Jurkat, Clone E6-1 (cell line): Measurements from ENCODE around the gene MED15. TPM values are rescaled to one million over a fixed set of nuclear protein-coding genes. Genes with fewer than 3 reads are reported as not detected.
"Not testable (repeated sequence)": the region's sequence is repeated elsewhere in the genome, so short reads cannot be mapped to it uniquely, and the experiment has no call there.

ENCODE experiments used
- DNase-seq: peaks from one replicate; pipeline ENCODE4 v3.0.0-alpha.2; 2011; ENCODE audit warnings: low read depth, low spot score
- H3K4me3 ChIP-seq: 2 replicates; pipeline ENCODE4 v1.5.1; 2011; ENCODE audit warnings: mild to moderate bottlenecking, low read length, control low read depth, moderate library complexity
- polyA plus RNA-seq: library from polyadenylated mRNA; unstranded; fragments of >200 nt; gene quantifications from one replicate; pipeline ENCODE4 v1.2.1, GENCODE V29; 2012; ENCODE audit warnings: missing spikeins; ENCODE audit not compliant: insufficient read length, insufficient read depth

Gene MED15
- 34.2 TPM for polyA plus RNA-seq

- peak; percentile 76 for DNase-seq
- peak within 1 kb of the TSS; percentile 98 for H3K4me3 ChIP-seq
Measured at GRCh38 chr22:20507253-20508066, at the start of gene MED15. Gene MED15, plus strand, starts transcription at chr22:20507610. Its CDS starts 69 bp downstream, at chr22:20507679.

- no peak overlapping the region for H3K4me3 ChIP-seq
- no peak for DNase-seq
Measured at GRCh38 chr22:20458530-20459151, 48.8 kb upstream of the MED15 start.

- DNase-seq, result no peak
- no peak overlapping the region for H3K4me3 ChIP-seq
Measured at GRCh38 chr22:20459152-20459542, 48.3 kb upstream of the MED15 start.

- no peak overlapping the region for H3K4me3 ChIP-seq
Measured at GRCh38 chr22:20459862-20460261, 47.5 kb upstream of the MED15 start.

GRCh38 chr22:20463324-20464095, 43.9 kb upstream of the MED15 start:
- DNase-seq, result peak; percentile 64
- no peak overlapping the region; the same call in 1 of the 2 replicates for H3K4me3 ChIP-seq

More at GRCh38 chr22:20459862-20460261, 47.5 kb upstream of the MED15 start:
- DNase-seq, result no peak

- peak; percentile 20 for DNase-seq
- no peak overlapping the region for H3K4me3 ChIP-seq
Measured at GRCh38 chr22:20464096-20464614, 43.3 kb upstream of the MED15 start.

DNA sequence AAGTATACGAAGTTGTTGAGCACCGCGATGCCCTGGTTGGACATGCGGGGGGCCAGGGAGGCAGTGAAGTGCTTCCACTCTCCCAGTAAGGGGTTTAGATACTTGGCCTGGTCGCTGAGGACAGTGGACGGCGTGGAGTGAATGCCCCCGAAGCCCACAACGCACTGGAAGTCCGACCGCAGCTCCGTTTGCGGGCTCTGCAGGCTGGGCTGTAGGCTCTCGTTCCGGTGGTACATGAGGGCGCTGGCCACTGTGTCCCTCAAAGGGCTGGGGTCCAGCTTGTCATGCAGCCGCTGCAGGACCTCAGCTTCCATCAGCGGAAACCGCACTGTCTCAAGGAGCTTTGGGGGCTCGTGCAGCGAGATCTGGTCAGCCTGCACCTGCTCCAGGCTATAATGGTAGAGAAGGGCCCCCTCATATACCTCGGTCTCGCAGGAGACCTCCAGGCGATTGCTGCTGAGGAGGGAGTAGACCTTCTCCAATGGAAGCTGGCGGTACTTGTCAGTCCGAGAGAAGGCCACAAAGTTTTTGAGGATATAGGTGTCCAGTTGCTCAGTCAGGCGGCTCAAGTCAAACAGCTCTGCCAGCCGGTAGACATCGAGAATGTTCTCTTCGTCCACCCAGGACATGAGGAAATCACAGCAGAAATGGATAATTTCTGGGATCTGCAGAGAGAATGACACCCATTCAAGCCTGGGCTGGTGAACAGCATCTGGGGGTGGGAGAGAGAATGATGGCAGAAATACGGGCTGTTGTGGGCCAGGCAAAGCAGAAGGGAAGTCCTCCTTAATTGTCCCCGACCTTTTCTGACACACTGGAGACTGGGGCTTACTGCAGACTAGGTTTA, 42.3 kb upstream of the MED15 start:
- DNase-seq, result no peak
- H3K4me3 ChIP-seq, result no peak overlapping the region

DNA sequence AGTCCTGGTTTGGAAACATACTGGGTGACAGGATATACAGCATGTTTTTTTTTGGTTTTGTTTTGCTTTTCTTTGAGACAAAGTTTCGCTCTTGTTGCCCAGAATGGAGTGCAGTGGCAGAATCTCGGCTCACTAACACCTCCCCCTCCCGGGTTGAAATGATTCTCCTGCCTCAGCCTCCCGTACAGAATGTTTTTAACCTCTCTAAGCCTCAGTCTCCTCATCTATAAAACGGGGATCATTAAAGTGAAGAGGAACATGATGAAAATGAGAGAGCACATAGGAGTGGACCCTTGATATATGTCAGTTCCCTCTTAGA, 41.7 kb upstream of the MED15 start:
- no peak overlapping the region for H3K4me3 ChIP-seq
- DNase-seq, result no peak

- DNase-seq, result no peak
Measured at GRCh38 chr22:20466659-20467379, 40.6 kb upstream of the MED15 start.

DNA sequence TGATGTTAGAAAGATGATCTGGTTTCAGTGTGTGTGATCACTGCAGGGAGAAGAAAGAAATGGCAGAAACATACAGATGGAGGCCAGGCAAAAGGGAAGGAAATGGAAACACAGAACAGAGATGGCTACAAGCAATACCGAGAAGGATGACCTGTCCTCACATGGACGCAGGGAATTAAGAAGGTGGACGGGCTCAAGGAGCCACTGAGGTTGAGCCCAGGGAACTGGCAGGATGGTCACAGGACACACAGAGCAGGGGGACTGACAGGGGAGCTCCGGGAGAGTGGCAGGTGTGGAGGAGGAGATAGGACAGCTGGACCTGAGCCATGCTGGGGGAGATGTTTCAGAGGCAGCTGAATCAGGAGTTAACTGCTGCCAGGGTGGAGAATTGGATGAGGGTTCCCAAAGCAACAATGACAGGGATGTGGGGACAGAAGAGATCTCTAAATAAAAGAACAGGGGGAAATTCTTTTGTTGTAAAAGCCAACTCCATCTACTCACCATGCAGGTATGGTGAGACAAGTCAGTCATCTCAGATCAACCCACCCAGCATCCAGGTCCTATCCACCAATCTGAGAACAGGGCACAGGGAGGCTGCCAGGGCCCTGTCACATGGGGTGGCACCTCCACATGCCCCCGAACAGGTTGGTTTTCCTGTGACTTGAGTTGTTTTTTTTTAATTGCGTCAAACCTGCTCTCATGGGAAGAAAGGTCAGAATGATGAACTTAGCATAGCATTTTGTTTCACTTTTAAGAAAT, 38.1 kb upstream of the MED15 start:
- no peak overlapping the region for H3K4me3 ChIP-seq
- DNase-seq, result no peak

More at GRCh38 chr22:20466659-20467379, 40.6 kb upstream of the MED15 start:
- no peak overlapping the region for H3K4me3 ChIP-seq

- not testable (repeated sequence) for DNase-seq, H3K4me3 ChIP-seq
Measured at GRCh38 chr22:20470525-20470924, 36.9 kb upstream of the MED15 start.

DNA sequence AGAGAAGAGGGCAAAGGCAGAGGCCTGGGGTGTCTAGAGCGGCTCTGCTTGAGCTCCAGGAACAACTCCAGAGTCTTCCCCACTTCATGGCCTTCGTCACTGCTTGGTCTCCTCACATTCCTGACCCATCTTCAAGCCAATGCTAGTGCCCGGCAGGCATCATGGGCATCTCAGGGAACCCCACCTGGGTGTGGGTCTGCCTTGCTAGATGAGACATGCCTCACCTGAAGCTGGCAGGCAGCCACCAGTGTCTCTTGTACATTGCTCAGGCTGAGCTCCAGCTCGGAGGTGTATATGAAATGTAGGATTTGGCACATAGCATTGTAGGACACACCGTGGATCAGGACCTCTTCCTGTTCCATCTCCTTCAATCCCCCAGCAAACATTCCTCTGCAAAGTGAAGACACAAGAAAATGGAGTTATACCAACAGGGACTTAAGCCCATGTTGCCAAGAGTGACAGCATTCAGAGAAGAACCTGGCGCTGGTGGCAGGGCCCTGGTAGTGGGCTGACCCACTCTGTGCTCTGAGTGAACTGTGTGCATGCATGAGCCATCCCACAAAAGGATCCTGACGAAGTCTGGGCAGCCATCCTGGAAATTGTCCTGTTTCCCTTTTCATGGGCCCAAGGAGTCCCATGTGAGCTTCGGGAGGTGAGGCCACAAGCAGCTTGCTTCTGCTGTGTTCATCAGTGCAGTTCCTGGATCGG, 36.1 kb upstream of the MED15 start:
- DNase-seq, result no peak
- no peak overlapping the region for H3K4me3 ChIP-seq

DNA sequence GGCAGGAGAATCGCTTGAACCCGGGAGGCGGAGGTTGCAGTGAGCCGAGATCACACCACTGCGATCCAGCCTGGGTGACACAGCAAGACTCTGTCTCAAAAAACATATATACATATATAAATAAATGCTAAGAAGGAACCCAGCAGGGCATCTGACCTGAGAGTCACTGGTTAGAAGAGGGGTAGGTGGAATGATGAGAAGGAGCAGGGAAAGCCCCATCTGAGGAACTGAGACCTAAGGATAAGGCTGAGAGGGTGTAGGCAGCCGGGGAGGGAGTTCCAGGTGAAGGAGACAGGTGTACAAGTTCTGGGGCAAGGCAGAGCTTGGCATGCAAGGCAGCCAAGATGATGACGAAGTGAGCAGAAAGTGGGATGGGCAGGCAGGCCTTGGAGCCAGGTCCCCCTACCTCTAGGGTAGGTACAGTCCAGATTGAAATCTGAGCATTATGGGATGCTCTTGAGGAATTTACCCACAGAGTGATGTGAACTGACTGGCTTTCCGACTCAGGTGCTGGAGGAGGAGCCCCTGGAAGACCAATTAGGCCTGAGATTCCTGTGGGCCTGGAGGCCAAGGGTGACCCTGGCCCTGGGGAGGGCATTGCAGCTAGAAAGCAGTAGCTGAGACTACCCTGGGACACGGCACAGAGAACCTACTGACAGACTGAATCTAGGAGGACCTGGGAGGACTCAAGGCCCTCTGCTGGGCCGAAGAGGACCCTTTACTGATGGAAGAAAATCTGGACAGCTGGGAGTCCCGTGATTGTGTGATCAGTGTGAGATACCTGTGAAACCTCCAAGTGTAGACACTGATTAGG, 34.6 kb upstream of the MED15 start:
- H3K4me3 ChIP-seq, result no peak overlapping the region
- DNase-seq, result no peak

DNA sequence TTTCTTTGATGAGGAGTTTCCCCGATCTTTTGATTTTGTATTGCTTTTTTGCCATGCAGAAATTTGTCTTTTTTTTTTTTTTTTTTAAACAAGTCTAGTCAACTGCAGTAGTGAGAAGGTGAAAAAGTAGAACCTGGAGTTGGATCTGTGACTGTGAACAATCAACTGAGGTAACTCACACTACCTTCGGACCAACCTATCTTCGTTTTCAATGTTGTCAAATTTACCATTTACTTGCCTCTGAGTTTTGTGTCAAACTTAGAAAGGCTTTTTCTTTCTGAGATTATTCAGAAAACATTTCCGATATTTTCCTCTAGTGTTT, 32.3 kb upstream of the MED15 start:
- H3K4me3 ChIP-seq, result no peak overlapping the region
- DNase-seq, result no peak

- not testable (repeated sequence) for H3K4me3 ChIP-seq, DNase-seq
Measured at GRCh38 chr22:20475569-20475968, 31.8 kb upstream of the MED15 start.

DNA sequence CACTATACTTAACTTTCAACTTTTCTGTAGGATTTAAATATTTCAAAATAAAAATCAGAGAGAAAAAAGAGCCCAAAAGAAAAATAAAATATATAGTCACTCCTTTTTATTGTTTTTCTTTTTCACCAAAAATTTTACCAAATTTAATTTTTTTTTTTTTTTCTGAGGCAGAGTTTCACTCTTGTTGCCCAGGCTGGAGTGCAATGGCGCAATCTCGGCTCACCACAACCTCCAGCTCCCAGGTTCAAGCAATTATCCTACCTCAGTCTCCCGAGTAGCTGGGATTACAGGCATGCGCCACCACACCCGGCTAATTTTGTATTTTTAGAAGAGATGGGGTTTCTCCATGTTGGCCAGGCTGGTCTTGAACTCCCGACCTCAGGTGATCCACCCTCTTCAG, 29.4 kb upstream of the MED15 start:
- not testable (repeated sequence) for H3K4me3 ChIP-seq, DNase-seq
